SK-N-SH (cell line): ENCODE data around the gene IGF2R.

Experiments used
- SIN3A ChIP-seq: IDR thresholded peaks from 2 replicates; pipeline ENCODE4 v1.6.1; 2012; ENCODE audit warnings: low read depth, mild to moderate bottlenecking, low read length, moderate library complexity, borderline replicate concordance
- SMC3 ChIP-seq: IDR thresholded peaks from 2 replicates; pipeline ENCODE4 v1.6.1; 2012; ENCODE audit warnings: low read depth, low read length, improper control_type of control experiment
- TAF1 ChIP-seq: IDR thresholded peaks from 2 replicates; pipeline ENCODE4 v1.6.1; 2012; ENCODE audit warnings: low read depth, mild to moderate bottlenecking, low read length, moderate library complexity, borderline replicate concordance
- TEAD4 ChIP-seq: IDR thresholded peaks from 2 replicates; pipeline ENCODE4 v1.4.0; 2012; ENCODE audit warnings: mild to moderate bottlenecking, borderline replicate concordance; ENCODE audit not compliant: insufficient read depth
- YY1 ChIP-seq: IDR thresholded peaks from 2 replicates; pipeline ENCODE4 v1.4.0; 2012; ENCODE audit warnings: low read depth, mild to moderate bottlenecking
- TF ChIP-seq, protein P1 (sequence below): fragments of 200-600 bp; sonication (generic); IDR thresholded peaks from 2 replicates; pipeline ENCODE4 v1.6.1; 2017; ENCODE audit warnings: antibody characterized with exemption, mild to moderate bottlenecking, moderate library complexity
- TF ChIP-seq, protein P2 (sequence below): IDR thresholded peaks from 2 replicates; pipeline ENCODE4 v1.4.0; 2012; ENCODE audit warnings: low read depth, borderline replicate concordance
- TF ChIP-seq, protein P3 (sequence below): fragments of 150-350 bp; IDR thresholded peaks from 2 replicates; pipeline ENCODE4 v1.6.1; 2017; ENCODE audit warnings: antibody characterized with exemption, low read length, low read depth, borderline replicate concordance

DNA sequence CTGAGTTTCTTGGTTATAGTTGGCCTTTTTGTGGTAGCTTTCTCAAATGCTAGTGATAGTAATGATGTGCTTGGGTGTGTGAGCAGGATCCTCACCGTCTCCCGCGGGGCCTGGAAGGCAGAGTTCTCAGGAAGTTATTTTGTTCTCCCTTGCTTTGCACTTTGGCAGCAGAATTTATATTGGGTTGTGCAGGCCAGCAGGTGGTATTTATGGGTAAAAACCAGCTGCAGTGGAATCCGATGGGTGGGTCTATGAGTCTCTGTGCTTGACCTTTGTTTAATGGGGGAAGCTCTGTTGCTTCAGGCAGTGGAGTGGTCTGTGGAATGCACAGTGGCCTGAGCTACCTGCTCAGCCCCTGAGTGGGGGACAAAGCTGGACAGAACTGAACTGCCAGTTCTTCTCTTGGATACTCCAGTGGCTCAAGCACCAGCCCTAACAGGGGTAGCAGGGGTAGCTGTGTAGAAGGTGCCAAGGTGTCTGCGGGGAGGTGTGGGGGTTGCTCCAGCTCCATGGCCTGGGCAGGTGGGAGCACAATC is 27.3 kb downstream of the IGF2R start:
- TF ChIP-seq, protein P1, sequence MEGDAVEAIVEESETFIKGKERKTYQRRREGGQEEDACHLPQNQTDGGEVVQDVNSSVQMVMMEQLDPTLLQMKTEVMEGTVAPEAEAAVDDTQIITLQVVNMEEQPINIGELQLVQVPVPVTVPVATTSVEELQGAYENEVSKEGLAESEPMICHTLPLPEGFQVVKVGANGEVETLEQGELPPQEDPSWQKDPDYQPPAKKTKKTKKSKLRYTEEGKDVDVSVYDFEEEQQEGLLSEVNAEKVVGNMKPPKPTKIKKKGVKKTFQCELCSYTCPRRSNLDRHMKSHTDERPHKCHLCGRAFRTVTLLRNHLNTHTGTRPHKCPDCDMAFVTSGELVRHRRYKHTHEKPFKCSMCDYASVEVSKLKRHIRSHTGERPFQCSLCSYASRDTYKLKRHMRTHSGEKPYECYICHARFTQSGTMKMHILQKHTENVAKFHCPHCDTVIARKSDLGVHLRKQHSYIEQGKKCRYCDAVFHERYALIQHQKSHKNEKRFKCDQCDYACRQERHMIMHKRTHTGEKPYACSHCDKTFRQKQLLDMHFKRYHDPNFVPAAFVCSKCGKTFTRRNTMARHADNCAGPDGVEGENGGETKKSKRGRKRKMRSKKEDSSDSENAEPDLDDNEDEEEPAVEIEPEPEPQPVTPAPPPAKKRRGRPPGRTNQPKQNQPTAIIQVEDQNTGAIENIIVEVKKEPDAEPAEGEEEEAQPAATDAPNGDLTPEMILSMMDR, result no peak
- no peak for TF ChIP-seq YY1
- no peak for TF ChIP-seq SMC3
- TF ChIP-seq, protein P2, sequence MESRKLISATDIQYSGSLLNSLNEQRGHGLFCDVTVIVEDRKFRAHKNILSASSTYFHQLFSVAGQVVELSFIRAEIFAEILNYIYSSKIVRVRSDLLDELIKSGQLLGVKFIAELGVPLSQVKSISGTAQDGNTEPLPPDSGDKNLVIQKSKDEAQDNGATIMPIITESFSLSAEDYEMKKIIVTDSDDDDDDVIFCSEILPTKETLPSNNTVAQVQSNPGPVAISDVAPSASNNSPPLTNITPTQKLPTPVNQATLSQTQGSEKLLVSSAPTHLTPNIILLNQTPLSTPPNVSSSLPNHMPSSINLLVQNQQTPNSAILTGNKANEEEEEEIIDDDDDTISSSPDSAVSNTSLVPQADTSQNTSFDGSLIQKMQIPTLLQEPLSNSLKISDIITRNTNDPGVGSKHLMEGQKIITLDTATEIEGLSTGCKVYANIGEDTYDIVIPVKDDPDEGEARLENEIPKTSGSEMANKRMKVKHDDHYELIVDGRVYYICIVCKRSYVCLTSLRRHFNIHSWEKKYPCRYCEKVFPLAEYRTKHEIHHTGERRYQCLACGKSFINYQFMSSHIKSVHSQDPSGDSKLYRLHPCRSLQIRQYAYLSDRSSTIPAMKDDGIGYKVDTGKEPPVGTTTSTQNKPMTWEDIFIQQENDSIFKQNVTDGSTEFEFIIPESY, result no peak
- TF ChIP-seq, protein P3, sequence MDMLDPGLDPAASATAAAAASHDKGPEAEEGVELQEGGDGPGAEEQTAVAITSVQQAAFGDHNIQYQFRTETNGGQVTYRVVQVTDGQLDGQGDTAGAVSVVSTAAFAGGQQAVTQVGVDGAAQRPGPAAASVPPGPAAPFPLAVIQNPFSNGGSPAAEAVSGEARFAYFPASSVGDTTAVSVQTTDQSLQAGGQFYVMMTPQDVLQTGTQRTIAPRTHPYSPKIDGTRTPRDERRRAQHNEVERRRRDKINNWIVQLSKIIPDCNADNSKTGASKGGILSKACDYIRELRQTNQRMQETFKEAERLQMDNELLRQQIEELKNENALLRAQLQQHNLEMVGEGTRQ, result no peak
- TF ChIP-seq TEAD4, result no peak
- no peak for TF ChIP-seq TAF1
- no peak for TF ChIP-seq SIN3A
